GM18868 (cell line): ENCODE results near the gene RUVBL2.

Source experiments
- ATAC-seq: cut with Tn5 transposase; IDR thresholded peaks from one replicate; pipeline ENCODE4 v1.9.1; 2021; ENCODE audit warnings: mild to moderate bottlenecking, moderate library complexity; ENCODE audit not compliant: unreplicated experiment

RUVBL2 gene

GRCh38 chr19:48987323-48987722 is 6.4 kb upstream of the RUVBL2 start:
- ATAC-seq, result no peak

GRCh38 chr19:48988286-48988685 is 5.4 kb upstream of the RUVBL2 start:
- ATAC-seq, result no peak

GRCh38 chr19:48988860-48989259 is 4.8 kb upstream of the RUVBL2 start:
- ATAC-seq, result no peak

GRCh38 chr19:48989701-48990291 is 3.9 kb upstream of the RUVBL2 start:
- ATAC-seq, result no peak

GRCh38 chr19:48990400-48990799 is 3.3 kb upstream of the RUVBL2 start:
- ATAC-seq, result no peak

- no peak for ATAC-seq
Measured at GRCh38 chr19:48991011-48991609, 2.6 kb upstream of the RUVBL2 start.

- no peak for ATAC-seq
Measured at GRCh38 chr19:48991873-48992580, 1.7 kb upstream of the RUVBL2 start.

GRCh38 chr19:48992581-48993174 is 1.0 kb upstream of the RUVBL2 start:
- no peak for ATAC-seq

- ATAC-seq, result no peak
Measured at GRCh38 chr19:48994035-48994386, 324 bp downstream of the RUVBL2 start.

GRCh38 chr19:48997972-48998371 is 4.3 kb downstream of the RUVBL2 start:
- ATAC-seq, result no peak

- ATAC-seq, result no peak
Measured at GRCh38 chr19:48999481-49000325, 6.0 kb downstream of the RUVBL2 start.

GRCh38 chr19:49004133-49004532 is 10.4 kb downstream of the RUVBL2 start:
- no peak for ATAC-seq

GRCh38 chr19:49004964-49005614 is 11.4 kb downstream of the RUVBL2 start:
- no peak for ATAC-seq

GRCh38 chr19:49006905-49007304 is 13.2 kb downstream of the RUVBL2 start:
- no peak for ATAC-seq

- no peak for ATAC-seq
Measured at GRCh38 chr19:49009828-49010227, 16.1 kb downstream of the RUVBL2 start.

GRCh38 chr19:49010453-49010852 is 16.8 kb downstream of the RUVBL2 start:
- ATAC-seq, result no peak

- no peak for ATAC-seq
Measured at GRCh38 chr19:49011194-49011593, 17.5 kb downstream of the RUVBL2 start.

GRCh38 chr19:49014123-49014869 is 20.6 kb downstream of the RUVBL2 start:
- ATAC-seq, result no peak

- no peak for ATAC-seq
Measured at GRCh38 chr19:49014870-49015255, 21.2 kb downstream of the RUVBL2 start.
